K562 (cell line): ENCODE data around the gene RAB43. TPM values are rescaled to one million over a fixed set of nuclear protein-coding genes. Genes with fewer than 3 reads are reported as not detected.

Experiments used
- polyA plus RNA-seq, 8 experiments: library from polyadenylated mRNA; depleted of rRNA in 4 of 8; stranded (reverse) in 5 of 8; unstranded in 3 of 8; fragments of >200 nt; fragmentation: Nextera tagmentation in 2 of 8; fragmentation: Illumina TruSeq in 1 of 8; extraction: Ambion mirVana in 2 of 8; extraction: Trizol in 1 of 8; gene quantifications; 2 replicates each; pipeline versions ENCODE4 v1.2.1 to v1.2.3, GENCODE V29; 2011 to 2014; ENCODE audit warnings: inconsistent platforms in 1 of 8, missing spikeins in 1 of 8
- total RNA-seq, 7 experiments: library from RNA; depleted of rRNA in 6 of 7; stranded (reverse); fragments of >200 nt in 6 of 7; fragmentation: Illumina TruSeq in 2 of 7; extraction: Trizol in 2 of 7; gene quantifications; 2 replicates each; pipeline versions ENCODE4 v1.2.1 to v1.2.3, GENCODE V29; 2011 to 2021; ENCODE audit warnings: low replicate concordance in 1 of 7
- TF ChIP-seq, protein P1 (sequence below): fragments of 450-650 bp; IDR thresholded peaks from 2 replicates; pipeline ENCODE4 v1.6.1; 2016; ENCODE audit warnings: low read depth

RAB43 gene
- total and polyA plus RNA-seq, 9 of the 15 experiments (the other 6 are each of a cell fraction or from before 2014, with no cell fraction given), result 0.04 to 6.8 (median 1.7) TPM; not detected in 2

DNA sequence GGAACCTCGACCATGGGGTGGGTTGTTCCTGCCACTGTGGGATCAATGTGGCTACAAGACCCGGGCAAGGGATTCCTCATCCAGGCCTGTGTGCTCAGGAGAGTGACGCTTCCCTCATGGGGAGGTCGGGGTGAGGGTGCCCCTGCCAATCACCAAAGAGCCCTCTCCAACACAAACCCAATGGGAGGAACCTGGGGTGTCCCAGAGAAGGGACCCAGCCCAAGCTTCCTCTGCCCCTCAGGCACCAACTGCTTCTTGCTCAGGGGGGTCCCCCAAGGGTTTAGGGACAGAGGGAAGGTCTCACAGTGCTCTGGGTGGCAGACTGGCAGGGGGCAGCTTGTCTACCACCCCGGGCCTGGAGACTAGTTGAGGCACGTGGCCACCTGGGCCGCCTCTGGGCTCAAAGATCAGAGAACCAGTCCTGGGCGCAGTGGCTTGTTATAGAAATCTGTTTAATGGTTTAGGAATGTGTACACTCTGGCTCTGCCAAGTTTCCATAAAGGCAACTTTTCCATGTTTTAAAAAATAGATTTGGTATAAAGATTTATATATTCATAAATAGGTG is 34.4 kb downstream of the RAB43 start (continued):
- TF ChIP-seq, protein P1, sequence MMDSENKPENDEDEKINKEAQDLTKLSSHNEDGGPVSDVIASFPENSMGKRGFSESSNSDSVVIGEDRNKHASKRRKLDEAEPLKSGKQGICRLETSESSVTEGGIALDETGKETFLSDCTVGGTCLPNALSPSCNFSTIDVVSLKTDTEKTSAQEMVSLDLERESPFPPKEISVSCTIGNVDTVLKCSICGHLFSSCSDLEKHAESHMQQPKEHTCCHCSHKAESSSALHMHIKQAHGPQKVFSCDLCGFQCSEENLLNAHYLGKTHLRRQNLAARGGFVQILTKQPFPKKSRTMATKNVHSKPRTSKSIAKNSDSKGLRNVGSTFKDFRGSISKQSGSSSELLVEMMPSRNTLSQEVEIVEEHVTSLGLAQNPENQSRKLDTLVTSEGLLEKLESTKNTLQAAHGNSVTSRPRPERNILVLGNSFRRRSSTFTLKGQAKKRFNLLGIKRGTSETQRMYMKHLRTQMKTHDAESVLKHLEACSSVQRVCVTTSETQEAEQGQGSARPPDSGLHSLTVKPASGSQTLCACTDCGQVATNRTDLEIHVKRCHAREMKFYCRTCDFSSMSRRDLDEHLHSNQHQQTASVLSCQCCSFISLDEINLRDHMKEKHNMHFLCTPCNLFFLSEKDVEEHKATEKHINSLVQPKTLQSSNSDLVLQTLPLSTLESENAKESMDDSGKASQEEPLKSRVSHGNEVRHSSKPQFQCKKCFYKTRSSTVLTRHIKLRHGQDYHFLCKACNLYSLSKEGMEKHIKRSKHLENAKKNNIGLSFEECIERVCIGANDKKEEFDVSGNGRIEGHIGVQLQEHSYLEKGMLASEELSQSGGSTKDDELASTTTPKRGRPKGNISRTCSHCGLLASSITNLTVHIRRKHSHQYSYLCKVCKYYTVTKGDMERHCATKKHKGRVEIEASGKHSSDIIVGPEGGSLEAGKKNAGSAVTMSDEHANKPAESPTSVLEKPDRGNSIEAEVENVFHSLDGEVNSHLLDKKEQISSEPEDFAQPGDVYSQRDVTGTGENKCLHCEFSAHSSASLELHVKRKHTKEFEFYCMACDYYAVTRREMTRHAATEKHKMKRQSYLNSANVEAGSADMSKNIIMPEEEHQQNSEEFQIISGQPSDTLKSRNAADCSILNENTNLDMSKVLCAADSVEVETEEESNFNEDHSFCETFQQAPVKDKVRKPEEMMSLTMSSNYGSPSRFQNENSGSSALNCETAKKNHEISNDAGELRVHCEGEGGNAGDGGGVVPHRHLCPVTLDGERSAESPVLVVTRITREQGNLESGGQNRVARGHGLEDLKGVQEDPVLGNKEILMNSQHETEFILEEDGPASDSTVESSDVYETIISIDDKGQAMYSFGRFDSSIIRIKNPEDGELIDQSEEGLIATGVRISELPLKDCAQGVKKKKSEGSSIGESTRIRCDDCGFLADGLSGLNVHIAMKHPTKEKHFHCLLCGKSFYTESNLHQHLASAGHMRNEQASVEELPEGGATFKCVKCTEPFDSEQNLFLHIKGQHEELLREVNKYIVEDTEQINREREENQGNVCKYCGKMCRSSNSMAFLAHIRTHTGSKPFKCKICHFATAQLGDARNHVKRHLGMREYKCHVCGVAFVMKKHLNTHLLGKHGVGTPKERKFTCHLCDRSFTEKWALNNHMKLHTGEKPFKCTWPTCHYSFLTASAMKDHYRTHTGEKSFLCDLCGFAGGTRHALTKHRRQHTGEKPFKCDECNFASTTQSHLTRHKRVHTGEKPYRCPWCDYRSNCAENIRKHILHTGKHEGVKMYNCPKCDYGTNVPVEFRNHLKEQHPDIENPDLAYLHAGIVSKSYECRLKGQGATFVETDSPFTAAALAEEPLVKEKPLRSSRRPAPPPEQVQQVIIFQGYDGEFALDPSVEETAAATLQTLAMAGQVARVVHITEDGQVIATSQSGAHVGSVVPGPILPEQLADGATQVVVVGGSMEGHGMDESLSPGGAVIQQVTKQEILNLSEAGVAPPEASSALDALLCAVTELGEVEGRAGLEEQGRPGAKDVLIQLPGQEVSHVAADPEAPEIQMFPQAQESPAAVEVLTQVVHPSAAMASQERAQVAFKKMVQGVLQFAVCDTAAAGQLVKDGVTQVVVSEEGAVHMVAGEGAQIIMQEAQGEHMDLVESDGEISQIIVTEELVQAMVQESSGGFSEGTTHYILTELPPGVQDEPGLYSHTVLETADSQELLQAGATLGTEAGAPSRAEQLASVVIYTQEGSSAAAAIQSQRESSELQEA, result no peak
